HEK293 (cell line): ENCODE data around the gene TFR2.
A peak's percentile ranks its signal among the peaks of the same experiment; 100 is the strongest.

Experiments
- CTCF ChIA-PET: fragments of 350-600 bp; formaldehyde crosslinking; extraction: SDS; loops from one replicate; lab custom pipeline; 2021; ENCODE audit warnings: antibody characterized with exemption; lab: Yijun Ruan, JAX
- POLR2A ChIA-PET: fragments of 300-600 bp; formaldehyde crosslinking; extraction: SDS; loops from one replicate; lab custom pipeline; 2020; ENCODE audit warnings: antibody characterized with exemption, inconsistent platforms; lab: Yijun Ruan, JAX
- H3K27ac ChIP-seq: fragments of 200-500 bp; sonication (Bioruptor generic); 2 replicates; pipeline ENCODE4 v1.5.1; 2014; ENCODE audit warnings: low read depth, low read length, control low read depth, inconsistent platforms; ENCODE audit errors: extremely low read depth
- H3K36me3 ChIP-seq, 2 experiments: fragments of 200-500 bp in 1 of 2; sonication (Bioruptor generic) in 1 of 2; 1 replicate in 1 of 2; 2 replicates in 1 of 2; pipeline ENCODE4 v1.5.1; 2014 to 2017; ENCODE audit warnings: inconsistent platforms in 2 of 2, low read length in 2 of 2; ENCODE audit not compliant: control insufficient read depth in 2 of 2, insufficient read depth in 1 of 2
- H3K4me1 ChIP-seq: fragments of 200-500 bp; sonication (Bioruptor generic); 2 replicates; pipeline ENCODE4 v1.5.1; 2014; ENCODE audit warnings: mild to moderate bottlenecking, low read length, inconsistent platforms; ENCODE audit not compliant: control insufficient read depth, insufficient read depth
- H3K4me3 ChIP-seq: 2 replicates; pipeline ENCODE4 v1.5.1; 2011; ENCODE audit warnings: low read depth, mild to moderate bottlenecking, control low read depth, low read length, moderate library complexity
- H3K9me3 ChIP-seq: fragments of 200-500 bp; sonication (Bioruptor generic); 2 replicates; pipeline ENCODE4 v1.5.1; 2014; ENCODE audit warnings: low read depth, low read length, inconsistent platforms; ENCODE audit not compliant: control insufficient read depth, insufficient read depth
- BCL11B ChIP-seq: fragments of 450-650 bp; formaldehyde crosslinking; IDR thresholded peaks from 2 replicates; pipeline ENCODE4 v1.5.1; 2016; ENCODE audit warnings: low read depth, missing biosample characterization, missing genetic modification characterization
- KLF1 ChIP-seq: fragments of 450-650 bp; formaldehyde crosslinking; IDR thresholded peaks from 2 replicates; pipeline ENCODE4 v1.5.1; 2016; ENCODE audit warnings: missing biosample characterization, missing genetic modification characterization
- KLF7 ChIP-seq: fragments of 450-650 bp; formaldehyde crosslinking; IDR thresholded peaks from 2 replicates; pipeline ENCODE4 v1.5.1; 2016; ENCODE audit warnings: missing biosample characterization, missing genetic modification characterization, borderline replicate concordance
- WT1 ChIP-seq: fragments of 450-650 bp; formaldehyde crosslinking; IDR thresholded peaks from 2 replicates; pipeline ENCODE4 v1.5.1; 2016; ENCODE audit warnings: missing biosample characterization, missing genetic modification characterization
- YY1 ChIP-seq: fragments of 450-650 bp; formaldehyde crosslinking; IDR thresholded peaks from 2 replicates; pipeline ENCODE4 v1.5.1; 2018; ENCODE audit warnings: missing biosample characterization, missing genetic modification characterization
- ZNF114 ChIP-seq: fragments of 450-650 bp; formaldehyde crosslinking; IDR thresholded peaks from 2 replicates; pipeline ENCODE4 v1.5.0; 2017; ENCODE audit warnings: missing biosample characterization, missing genetic modification characterization
- ZNF146 ChIP-seq: fragments of 450-650 bp; formaldehyde crosslinking; IDR thresholded peaks from 2 replicates; pipeline ENCODE4 v1.5.1; 2016; ENCODE audit warnings: missing biosample characterization, missing genetic modification characterization
- ZNF174 ChIP-seq: fragments of 450-650 bp; formaldehyde crosslinking; IDR thresholded peaks from 2 replicates; pipeline ENCODE4 v1.5.0; 2017; ENCODE audit warnings: missing biosample characterization, mild to moderate bottlenecking, missing genetic modification characterization
- ZNF2 ChIP-seq: fragments of 450-650 bp; formaldehyde crosslinking; IDR thresholded peaks from 2 replicates; pipeline ENCODE4 v1.5.1; 2016; ENCODE audit warnings: missing biosample characterization, missing genetic modification characterization
- ZNF26 ChIP-seq: fragments of 450-650 bp; formaldehyde crosslinking; IDR thresholded peaks from 2 replicates; pipeline ENCODE4 v1.5.1; 2016; ENCODE audit warnings: missing biosample characterization, missing genetic modification characterization
- ZNF311 ChIP-seq: fragments of 450-650 bp; formaldehyde crosslinking; IDR thresholded peaks from 2 replicates; pipeline ENCODE4 v1.5.1; 2017; ENCODE audit warnings: missing biosample characterization, missing genetic modification characterization, borderline replicate concordance
- ZNF354C ChIP-seq: fragments of 450-650 bp; formaldehyde crosslinking; IDR thresholded peaks from 2 replicates; pipeline ENCODE4 v1.5.1; 2016; ENCODE audit warnings: missing biosample characterization, missing genetic modification characterization, low read depth, borderline replicate concordance
- ZNF394 ChIP-seq: fragments of 450-650 bp; formaldehyde crosslinking; IDR thresholded peaks from 2 replicates; pipeline ENCODE4 v1.5.1; 2016; ENCODE audit warnings: missing biosample characterization, missing genetic modification characterization, mild to moderate bottlenecking, moderate library complexity, borderline replicate concordance
- ZNF449 ChIP-seq: fragments of 450-650 bp; formaldehyde crosslinking; IDR thresholded peaks from 2 replicates; pipeline ENCODE4 v1.5.1; 2017; ENCODE audit warnings: missing biosample characterization, mild to moderate bottlenecking, missing genetic modification characterization, moderate library complexity
- ZNF488 ChIP-seq: fragments of 450-650 bp; formaldehyde crosslinking; IDR thresholded peaks from 2 replicates; pipeline ENCODE4 v1.5.1; 2016; ENCODE audit warnings: missing biosample characterization, missing genetic modification characterization
- ZNF529 ChIP-seq: fragments of 450-650 bp; formaldehyde crosslinking; IDR thresholded peaks from 2 replicates; pipeline ENCODE4 v1.5.1; 2017; ENCODE audit warnings: missing genetic modification characterization, missing biosample characterization; ENCODE audit not compliant: insufficient replicate concordance
- ZNF585B ChIP-seq: fragments of 450-650 bp; formaldehyde crosslinking; IDR thresholded peaks from 2 replicates; pipeline ENCODE4 v1.5.1; 2016; ENCODE audit warnings: missing biosample characterization, missing genetic modification characterization
- ZNF670 ChIP-seq: fragments of 450-650 bp; formaldehyde crosslinking; IDR thresholded peaks from 2 replicates; pipeline ENCODE4 v1.5.1; 2016; ENCODE audit warnings: missing biosample characterization, missing genetic modification characterization, low read depth
- ZNF692 ChIP-seq: fragments of 450-650 bp; formaldehyde crosslinking; IDR thresholded peaks from 2 replicates; pipeline ENCODE4 v1.5.1; 2016; ENCODE audit warnings: missing biosample characterization, missing genetic modification characterization
- ZNF76 ChIP-seq: fragments of 450-650 bp; formaldehyde crosslinking; IDR thresholded peaks from 2 replicates; pipeline ENCODE4; 2016; ENCODE audit warnings: low read depth, missing biosample characterization, missing genetic modification characterization, borderline replicate concordance
- ZNF837 ChIP-seq: fragments of 450-650 bp; formaldehyde crosslinking; IDR thresholded peaks from 2 replicates; pipeline ENCODE4 v1.5.1; 2016; ENCODE audit warnings: missing biosample characterization, missing genetic modification characterization
- ZSCAN16 ChIP-seq: fragments of 450-650 bp; formaldehyde crosslinking; IDR thresholded peaks from 2 replicates; pipeline ENCODE4 v1.5.1; 2016; ENCODE audit warnings: missing biosample characterization, missing genetic modification characterization
- TF ChIP-seq, protein P1 (sequence below): fragments of 450-650 bp; formaldehyde crosslinking; IDR thresholded peaks from 2 replicates; pipeline ENCODE4 v1.5.1; 2016; ENCODE audit warnings: missing biosample characterization, missing genetic modification characterization
- TF ChIP-seq, protein P2 (sequence below): fragments of 450-650 bp; formaldehyde crosslinking; IDR thresholded peaks from 2 replicates; pipeline ENCODE4 v1.5.1; 2016; ENCODE audit warnings: missing biosample characterization, missing genetic modification characterization

Gene TFR2

DNA sequence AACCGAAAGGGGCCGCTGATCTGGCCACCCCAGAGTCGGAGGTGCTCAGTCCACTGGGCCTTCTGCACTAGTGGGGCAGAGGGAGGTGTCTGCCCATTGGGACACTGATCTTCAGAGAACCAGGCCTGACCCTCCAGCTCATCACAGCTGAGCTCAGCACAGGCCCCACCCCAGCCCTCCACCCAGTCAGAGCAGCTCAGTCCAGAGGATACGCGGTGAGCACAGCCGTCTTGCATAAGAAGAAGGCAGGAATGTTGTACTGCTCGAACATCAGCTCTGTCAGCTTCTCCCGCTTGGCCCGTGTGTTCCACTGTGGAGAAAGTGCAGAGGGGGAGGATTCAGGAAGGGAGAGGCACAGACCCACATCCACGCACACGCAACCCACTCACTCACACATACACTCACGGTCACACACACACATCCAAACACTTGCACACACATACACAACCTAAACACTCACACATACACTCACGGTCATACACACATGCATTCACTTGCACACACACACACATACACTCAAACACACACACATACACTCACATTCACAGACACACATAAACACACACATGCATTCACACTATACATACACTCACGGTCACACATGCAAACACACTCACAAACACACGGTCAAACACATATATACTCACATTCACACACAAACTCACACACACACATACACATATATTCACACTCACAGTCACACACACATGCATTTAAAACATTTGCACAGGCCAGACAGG is 8.6 kb upstream of the TFR2 start (continued):
- TF ChIP-seq, protein P1, sequence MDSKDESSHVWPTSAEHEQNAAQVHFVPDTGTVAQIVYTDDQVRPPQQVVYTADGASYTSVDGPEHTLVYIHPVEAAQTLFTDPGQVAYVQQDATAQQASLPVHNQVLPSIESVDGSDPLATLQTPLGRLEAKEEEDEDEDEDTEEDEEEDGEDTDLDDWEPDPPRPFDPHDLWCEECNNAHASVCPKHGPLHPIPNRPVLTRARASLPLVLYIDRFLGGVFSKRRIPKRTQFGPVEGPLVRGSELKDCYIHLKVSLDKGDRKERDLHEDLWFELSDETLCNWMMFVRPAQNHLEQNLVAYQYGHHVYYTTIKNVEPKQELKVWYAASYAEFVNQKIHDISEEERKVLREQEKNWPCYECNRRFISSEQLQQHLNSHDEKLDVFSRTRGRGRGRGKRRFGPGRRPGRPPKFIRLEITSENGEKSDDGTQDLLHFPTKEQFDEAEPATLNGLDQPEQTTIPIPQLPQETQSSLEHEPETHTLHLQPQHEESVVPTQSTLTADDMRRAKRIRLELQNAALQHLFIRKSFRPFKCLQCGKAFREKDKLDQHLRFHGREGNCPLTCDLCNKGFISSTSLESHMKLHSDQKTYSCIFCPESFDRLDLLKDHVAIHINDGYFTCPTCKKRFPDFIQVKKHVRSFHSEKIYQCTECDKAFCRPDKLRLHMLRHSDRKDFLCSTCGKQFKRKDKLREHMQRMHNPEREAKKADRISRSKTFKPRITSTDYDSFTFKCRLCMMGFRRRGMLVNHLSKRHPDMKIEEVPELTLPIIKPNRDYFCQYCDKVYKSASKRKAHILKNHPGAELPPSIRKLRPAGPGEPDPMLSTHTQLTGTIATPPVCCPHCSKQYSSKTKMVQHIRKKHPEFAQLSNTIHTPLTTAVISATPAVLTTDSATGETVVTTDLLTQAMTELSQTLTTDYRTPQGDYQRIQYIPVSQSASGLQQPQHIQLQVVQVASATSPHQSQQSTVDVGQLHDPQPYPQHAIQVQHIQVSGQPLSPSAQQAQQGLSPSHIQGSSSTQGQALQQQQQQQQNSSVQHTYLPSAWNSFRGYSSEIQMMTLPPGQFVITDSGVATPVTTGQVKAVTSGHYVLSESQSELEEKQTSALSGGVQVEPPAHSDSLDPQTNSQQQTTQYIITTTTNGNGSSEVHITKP (tag by site-specific recombination) = no peak
- TF ChIP-seq ZNF26 (tag by site-specific recombination) = no peak
- TF ChIP-seq ZNF114 = no peak
- no peak for TF ChIP-seq BCL11B (tag by site-specific recombination)
- no peak for TF ChIP-seq ZNF76 (tag by site-specific recombination)
- TF ChIP-seq YY1 (tag by site-specific recombination) = no peak
- no peak for TF ChIP-seq WT1 (tag by site-specific recombination)
- TF ChIP-seq ZNF585B (tag by site-specific recombination) = no peak
- TF ChIP-seq ZNF488 (tag by site-specific recombination) = no peak
- no peak for TF ChIP-seq ZNF837 (tag by site-specific recombination)
- TF ChIP-seq ZNF670 = 0 out of 2 replicates have a peak, but pooled peaks have one; percentile 47
- TF ChIP-seq ZNF311 (tag by site-specific recombination) = no peak
- no peak for TF ChIP-seq KLF7 (tag by site-specific recombination)
- no peak for TF ChIP-seq ZNF529 (tag by site-specific recombination)
- no peak for TF ChIP-seq ZNF174 (tag by site-specific recombination)
- TF ChIP-seq ZNF692 = no peak
- TF ChIP-seq ZNF394 (tag by site-specific recombination) = peak; percentile 17; the same call in 1 of the 2 replicates
- no peak for TF ChIP-seq ZNF2

DNA sequence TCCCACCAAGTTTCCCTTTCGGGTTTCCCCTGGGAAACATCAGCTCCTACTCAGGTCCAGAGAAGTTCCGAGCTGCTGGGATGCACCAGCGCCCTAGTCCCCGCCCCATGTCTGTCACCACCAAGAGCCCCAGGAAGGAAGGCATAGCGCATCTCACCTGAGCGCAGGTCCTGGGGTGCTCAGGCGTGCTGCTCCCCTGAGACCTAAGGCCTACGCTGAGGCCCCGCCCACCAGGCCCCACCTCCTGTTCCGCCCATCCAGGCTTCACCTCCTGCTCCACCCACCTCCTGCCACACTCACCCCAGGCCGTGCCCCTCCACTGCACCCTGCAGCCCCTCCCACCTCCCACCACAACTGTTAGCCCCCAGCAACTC is 1.2 kb upstream of the TFR2 start:
- CTCF ChIA-PET = no interaction called here
- no peaks in the 10 kb centered on the region for H3K4me1 ChIP-seq
- POLR2A ChIA-PET = no interaction called here
- no peak overlapping the region for H3K27ac ChIP-seq
- no peaks in the 10 kb centered on the region for H3K9me3 ChIP-seq
- no peak overlapping the region for H3K4me3 ChIP-seq
- H3K36me3 ChIP-seq = no peaks in the 10 kb centered on the region
- TF ChIP-seq, protein P2, sequence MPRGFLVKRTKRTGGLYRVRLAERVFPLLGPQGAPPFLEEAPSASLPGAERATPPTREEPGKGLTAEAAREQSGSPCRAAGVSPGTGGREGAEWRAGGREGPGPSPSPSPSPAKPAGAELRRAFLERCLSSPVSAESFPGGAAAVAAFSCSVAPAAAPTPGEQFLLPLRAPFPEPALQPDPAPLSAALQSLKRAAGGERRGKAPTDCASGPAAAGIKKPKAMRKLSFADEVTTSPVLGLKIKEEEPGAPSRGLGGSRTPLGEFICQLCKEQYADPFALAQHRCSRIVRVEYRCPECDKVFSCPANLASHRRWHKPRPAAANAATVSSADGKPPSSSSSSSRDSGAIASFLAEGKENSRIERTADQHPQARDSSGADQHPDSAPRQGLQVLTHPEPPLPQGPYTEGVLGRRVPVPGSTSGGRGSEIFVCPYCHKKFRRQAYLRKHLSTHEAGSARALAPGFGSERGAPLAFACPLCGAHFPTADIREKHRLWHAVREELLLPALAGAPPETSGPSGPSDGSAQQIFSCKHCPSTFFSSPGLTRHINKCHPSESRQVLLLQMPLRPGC (tag by site-specific recombination) = no peak
- TF ChIP-seq ZNF26 (tag by site-specific recombination) = no peak
- TF ChIP-seq ZNF354C (tag by site-specific recombination) = no peak
- no peak for TF ChIP-seq ZNF449 (tag by site-specific recombination)
- no peak for TF ChIP-seq ZSCAN16
- peak; percentile 78 for TF ChIP-seq KLF1 (tag by site-specific recombination)
- no peak for TF ChIP-seq ZNF670
- no peak for TF ChIP-seq ZNF146 (tag by site-specific recombination)
